Immature natural killer cell (primary cell): ENCODE data around the gene NOTUM. TPM values are rescaled to one million over a fixed set of nuclear protein-coding genes. Genes with fewer than 3 reads are reported as not detected.

Experiments used
- DNase-seq, 3 donors: peaks; one replicate each; pipeline ENCODE4 v3.0.0; 2022; ENCODE audit warnings: mixed read lengths in 1 of 3
- H3K27ac Mint-ChIP-seq, 6 donors: one replicate each; pipeline ENCODE4 v1.8.0; 2020; ENCODE audit warnings: mixed read lengths in 6 of 6, mild to moderate bottlenecking in 5 of 6, inconsistent platforms in 4 of 6, moderate library complexity in 3 of 6
- H3K27me3 Mint-ChIP-seq, 3 donors: one replicate each; pipeline ENCODE4 v1.8.0; 2020 to 2021; ENCODE audit warnings: low read depth in 3 of 3, mild to moderate bottlenecking in 3 of 3, mixed read lengths in 3 of 3, moderate library complexity in 3 of 3, inconsistent platforms in 1 of 3
- H3K36me3 Mint-ChIP-seq, 3 donors: one replicate each; pipeline ENCODE4 v1.8.0; 2020; ENCODE audit warnings: mixed read lengths in 3 of 3, inconsistent platforms in 2 of 3, mild to moderate bottlenecking in 2 of 3
- H3K4me1 Mint-ChIP-seq, 2 donors: one replicate each; pipeline ENCODE4 v1.8.0; 2020; ENCODE audit warnings: inconsistent platforms in 2 of 2, mild to moderate bottlenecking in 2 of 2, mixed read lengths in 2 of 2, moderate library complexity in 1 of 2
- H3K4me3 Mint-ChIP-seq, 5 donors: one replicate each; pipeline ENCODE4 v1.8.0; 2020; ENCODE audit warnings: mild to moderate bottlenecking in 5 of 5, mixed read lengths in 5 of 5, inconsistent platforms in 3 of 5, moderate library complexity in 3 of 5
- H3K9me3 Mint-ChIP-seq, 6 donors: one replicate each; pipeline ENCODE4 v1.8.0; 2020; ENCODE audit warnings: mild to moderate bottlenecking in 6 of 6, mixed read lengths in 6 of 6, inconsistent platforms in 4 of 6, moderate library complexity in 3 of 6
- polyA plus RNA-seq, 3 donors: library from polyadenylated mRNA; unstranded; fragments of 300-500 nt; fragmentation: Illumina TruSeq; gene quantifications; one replicate each; pipeline ENCODE4 v1.2.3, GENCODE V29; 2021

NOTUM gene
- polyA plus RNA-seq, 3 donors from 2014 or later = not detected

GRCh38 chr17:82000803-82001570 is 40.0 kb upstream of the NOTUM start:
- no peak overlapping the region for H3K27ac Mint-ChIP-seq
- H3K27me3 Mint-ChIP-seq = peaks cover 0 to under 1% (median 0%) of the 10 kb centered on the region in 3 donors
- H3K9me3 Mint-ChIP-seq = no peaks in the 10 kb centered on the region
- H3K4me3 Mint-ChIP-seq = no peak overlapping the region
- H3K36me3 Mint-ChIP-seq = no peaks in the 10 kb centered on the region
- H3K4me1 Mint-ChIP-seq = no peaks in the 10 kb centered on the region
- no peak for DNase-seq

GRCh38 chr17:81999976-82000802 is 39.2 kb upstream of the NOTUM start:
- Mint-ChIP-seq H3K36me3 (no peaks in the 10 kb centered on the region), H3K4me1 (no peaks in the 10 kb centered on the region), H3K27me3 (no peaks in the 10 kb centered on the region), H3K4me3 (no peak overlapping the region), H3K9me3 (no peaks in the 10 kb centered on the region), H3K27ac (no peak overlapping the region)
- no peak for DNase-seq

- Mint-ChIP-seq H3K4me1 (no peaks in the 10 kb centered on the region), H3K27me3 (no peaks in the 10 kb centered on the region), H3K27ac (no peak overlapping the region), H3K36me3 (no peaks in the 10 kb centered on the region), H3K4me3 (no peak overlapping the region), H3K9me3 (no peaks in the 10 kb centered on the region)
- DNase-seq = no peak
Observed at GRCh38 chr17:81999587-81999975, 38.6 kb upstream of the NOTUM start.

- Mint-ChIP-seq H3K27ac (no peak overlapping the region), H3K27me3 (no peaks in the 10 kb centered on the region), H3K36me3 (no peaks in the 10 kb centered on the region), H3K4me1 (no peaks in the 10 kb centered on the region), H3K4me3 (no peak overlapping the region), H3K9me3 (no peaks in the 10 kb centered on the region)
- no peak for DNase-seq
Observed at GRCh38 chr17:81998691-81999438, 37.9 kb upstream of the NOTUM start.

- Mint-ChIP-seq H3K4me1 (no peaks in the 10 kb centered on the region), H3K9me3 (no peaks in the 10 kb centered on the region), H3K27me3 (no peaks in the 10 kb centered on the region), H3K36me3 (no peaks in the 10 kb centered on the region), H3K4me3 (no peak overlapping the region), H3K27ac (no peak overlapping the region)
- no peak for DNase-seq
Observed at GRCh38 chr17:81998212-81998611, 37.2 kb upstream of the NOTUM start.

GRCh38 chr17:81996757-81997441 is 35.9 kb upstream of the NOTUM start:
- H3K27me3 Mint-ChIP-seq = no peaks in the 10 kb centered on the region
- H3K27ac Mint-ChIP-seq = no peak overlapping the region

GRCh38 chr17:81996232-81996756 is 35.3 kb upstream of the NOTUM start:
- Mint-ChIP-seq H3K36me3 (no peaks in the 10 kb centered on the region), H3K9me3 (no peaks in the 10 kb centered on the region), H3K27ac (no peak overlapping the region), H3K27me3 (no peaks in the 10 kb centered on the region), H3K4me3 (no peak overlapping the region), H3K4me1 (no peaks in the 10 kb centered on the region)
- no peak for DNase-seq

More at GRCh38 chr17:81996757-81997441, 35.9 kb upstream of the NOTUM start:
- Mint-ChIP-seq H3K36me3 (no peaks in the 10 kb centered on the region), H3K4me3 (no peak overlapping the region), H3K9me3 (no peaks in the 10 kb centered on the region), H3K4me1 (no peaks in the 10 kb centered on the region)
- no peak for DNase-seq

- Mint-ChIP-seq H3K27ac (no peak overlapping the region), H3K9me3 (no peaks in the 10 kb centered on the region), H3K4me1 (peaks cover 0 to 2% of the 10 kb centered on the region in 2 donors), H3K27me3 (no peaks in the 10 kb centered on the region), H3K36me3 (no peaks in the 10 kb centered on the region), H3K4me3 (no peak overlapping the region)
- DNase-seq = no peak
Observed at GRCh38 chr17:81995463-81996231, 34.7 kb upstream of the NOTUM start.

GRCh38 chr17:81994593-81995462 is 33.8 kb upstream of the NOTUM start:
- no peak overlapping the region for H3K27ac Mint-ChIP-seq

GRCh38 chr17:81993729-81994592 is 33.0 kb upstream of the NOTUM start:
- H3K27ac Mint-ChIP-seq = no peak overlapping the region
- no peaks in the 10 kb centered on the region for H3K36me3 Mint-ChIP-seq
- H3K4me3 Mint-ChIP-seq = no peak overlapping the region
- DNase-seq = no peak
- peaks cover 0 to 2% of the 10 kb centered on the region in 2 donors for H3K4me1 Mint-ChIP-seq
- H3K9me3 Mint-ChIP-seq = no peaks in the 10 kb centered on the region
- no peaks in the 10 kb centered on the region for H3K27me3 Mint-ChIP-seq

More at GRCh38 chr17:81994593-81995462, 33.8 kb upstream of the NOTUM start:
- no peak overlapping the region for H3K4me3 Mint-ChIP-seq
- H3K36me3 Mint-ChIP-seq = no peaks in the 10 kb centered on the region
- no peak for DNase-seq
- H3K27me3 Mint-ChIP-seq = no peaks in the 10 kb centered on the region
- H3K4me1 Mint-ChIP-seq = peaks cover 0 to 2% of the 10 kb centered on the region in 2 donors
- no peaks in the 10 kb centered on the region for H3K9me3 Mint-ChIP-seq

GRCh38 chr17:81992306-81993102 is 31.5 kb upstream of the NOTUM start:
- no peak for DNase-seq
- peaks cover 0 to 2% of the 10 kb centered on the region in 2 donors for H3K4me1 Mint-ChIP-seq
- H3K36me3 Mint-ChIP-seq = no peaks in the 10 kb centered on the region
- no peak overlapping the region for H3K4me3 Mint-ChIP-seq
- no peaks in the 10 kb centered on the region for H3K9me3 Mint-ChIP-seq
- no peak overlapping the region for H3K27ac Mint-ChIP-seq
- H3K27me3 Mint-ChIP-seq = no peaks in the 10 kb centered on the region
